AG04450 (cell line): ENCODE results near the gene NT5DC4. TPM values are rescaled to one million over a fixed set of nuclear protein-coding genes. Genes with fewer than 3 reads are reported as not detected.

Experiments used
- CTCF ChIA-PET: fragments of 300-600, 350-600 bp; formaldehyde crosslinking; extraction: SDS; loops from one replicate; lab custom pipeline; 2022; ENCODE audit warnings: antibody characterized with exemption, inconsistent platforms; lab: Charles Lee
- POLR2A ChIA-PET: fragments of 350-600 bp; formaldehyde crosslinking; extraction: SDS; loops from one replicate; lab custom pipeline; 2021; ENCODE audit warnings: antibody characterized with exemption, inconsistent platforms; lab: Yijun Ruan, JAX
- DNase-seq: peaks from one replicate; pipeline ENCODE4 v3.0.0-alpha.2; 2011; ENCODE audit warnings: low read depth, low spot score
- H3K27ac ChIP-seq: one replicate; pipeline ENCODE4 v1.5.1; 2012; ENCODE audit warnings: low read depth, low read length, control low read depth
- H3K27me3 ChIP-seq: one replicate; pipeline ENCODE4 v1.6.0; 2012; ENCODE audit warnings: low read length; ENCODE audit not compliant: control insufficient read depth, insufficient read depth
- H3K4me3 ChIP-seq: 2 replicates; pipeline ENCODE4 v1.5.1; 2011; ENCODE audit warnings: mild to moderate bottlenecking, low read depth, low read length, control low read depth
- H3K9me3 ChIP-seq: 2 replicates; pipeline ENCODE4 v1.5.1; 2012; ENCODE audit warnings: low read length; ENCODE audit not compliant: control insufficient read depth, insufficient read depth
- CTCF ChIP-seq: IDR thresholded peaks from 2 replicates; pipeline ENCODE4 v1.5.1; 2011; ENCODE audit warnings: low read depth, low read length, control low read depth, inconsistent platforms
- polyA plus RNA-seq: library from polyadenylated mRNA; depleted of rRNA; stranded (reverse); fragments of >200 nt; gene quantifications from 2 replicates; pipeline ENCODE4 v1.2.3, GENCODE V29; 2011

Gene NT5DC4
- polyA plus RNA-seq, 1 experiment: not detected

GRCh38 chr2:112758711-112759110 is 37.9 kb downstream of the NT5DC4 start:
- H3K4me3 ChIP-seq: no peak overlapping the region
- H3K9me3 ChIP-seq: no peaks in the 10 kb centered on the region
- ChIA-PET POLR2A (no interaction called here), CTCF (interaction anchor here (4.7 kb wide), 1 partner anchor 9 kb away, joined by 45 read pairs; no protein-coding TSS in a partner anchor)
- no peak overlapping the region for H3K27ac ChIP-seq
- no peak for DNase-seq
- TF ChIP-seq CTCF: no peak
- no peaks in the 10 kb centered on the region for H3K27me3 ChIP-seq

- H3K27ac ChIP-seq: no peak overlapping the region
- CTCF ChIA-PET: interaction anchor here (2.3 to 4.9 kb wide), 3 partner anchors 11 to 182 kb away, joined by 13 to 45 read pairs (median 44); no protein-coding TSS in a partner anchor
- H3K4me3 ChIP-seq: no peak overlapping the region
Observed at GRCh38 chr2:112760149-112760548, 39.3 kb downstream of the NT5DC4 start.

GRCh38 chr2:112762276-112762675 is 41.5 kb downstream of the NT5DC4 start:
- H3K9me3 ChIP-seq: no peaks in the 10 kb centered on the region; the same call in 1 of the 2 replicates
- no peak for DNase-seq
- H3K4me3 ChIP-seq: no peak overlapping the region
- no peak overlapping the region for H3K27ac ChIP-seq
- no peak for TF ChIP-seq CTCF
- POLR2A ChIA-PET: no interaction called here
- H3K27me3 ChIP-seq: no peaks in the 10 kb centered on the region
- CTCF ChIA-PET: interaction anchor here (1.3 to 4.9 kb wide), 4 partner anchors 10 to 180 kb away, joined by 5 to 45 read pairs (median 28); no protein-coding TSS in a partner anchor

More at GRCh38 chr2:112760149-112760548, 39.3 kb downstream of the NT5DC4 start:
- POLR2A ChIA-PET: interaction anchor here (0.6 kb wide), 1 partner anchor 132 kb away, joined by 7 read pairs; no protein-coding TSS in a partner anchor
- no peak for TF ChIP-seq CTCF
- Histone ChIP-seq H3K27me3 (no peaks in the 10 kb centered on the region), H3K9me3 (no peaks in the 10 kb centered on the region; the same call in 1 of the 2 replicates)
- DNase-seq: no peak

- H3K27ac ChIP-seq: peak within 1 kb of the TSS; percentile 54
- no peaks in the 10 kb centered on the region for H3K27me3 ChIP-seq
- H3K9me3 ChIP-seq: no peaks in the 10 kb centered on the region; the same call in 1 of the 2 replicates
- ChIA-PET POLR2A (no interaction called here), CTCF (interaction anchor here (0.6 to 4.9 kb wide), 4 partner anchors 15 to 178 kb away, joined by 3 to 44 read pairs (median 3); no protein-coding TSS in a partner anchor)
- H3K4me3 ChIP-seq: peak within 1 kb of the TSS; percentile 88
- peak; percentile 95 for DNase-seq
- TF ChIP-seq CTCF: no peak
Observed at GRCh38 chr2:112764071-112765044, 43.5 kb downstream of the NT5DC4 start, which contains the start of gene CKAP2L. Gene CKAP2L (minus strand): TSS chr2:112764609. CDS start chr2:112764598, 11 bp downstream.
